Measurements from ENCODE around the gene C19orf38.

GRCh38 chr19:10895363-10895762 lies 47.1 kb downstream of the C19orf38 start:
- TF ChIP-seq CTCF (conservative IDR thresholded peaks at IDR 0.05; ENCODE audit: low read depth, low read length), result no peak
- no peak for TF ChIP-seq EZH2phosphoT487 (IDR thresholded peaks at IDR 0.05; ENCODE audit: borderline replicate concordance, low read length)
